OCI-LY1 (cell line): ENCODE data around the gene TNS3.

Experiments
- H2AFZ ChIP-seq: fragments of 200-600 bp; sonication (generic), shearing (Covaris generic); 2 replicates; pipeline ENCODE4 v1.6.0; 2014; ENCODE audit warnings: antibody characterized with exemption, mild to moderate bottlenecking, low read length
- H3F3A ChIP-seq: fragments of 200-600 bp; sonication (generic), shearing (Covaris generic); 2 replicates; pipeline ENCODE4 v1.6.0; 2014; ENCODE audit warnings: mild to moderate bottlenecking, antibody characterized with exemption, low read length, moderate library complexity; ENCODE audit not compliant: insufficient read depth
- H3K27ac ChIP-seq: fragments of 200-600 bp; sonication (generic); 2 replicates; pipeline ENCODE4 v1.5.1; 2014; ENCODE audit warnings: low read length, mixed run types, mild to moderate bottlenecking, low read depth; ENCODE audit not compliant: poor library complexity, severe bottlenecking
- H3K27me3 ChIP-seq: fragments of 200-600 bp; sonication (generic); 2 replicates; pipeline ENCODE4 v1.6.0; 2014; ENCODE audit warnings: antibody characterized with exemption, mild to moderate bottlenecking, low read length, moderate library complexity; ENCODE audit not compliant: insufficient read depth
- H3K36me3 ChIP-seq: fragments of 200-600 bp; sonication (generic); 2 replicates; pipeline ENCODE4 v1.6.1; 2014; ENCODE audit warnings: mild to moderate bottlenecking, antibody characterized with exemption, low read length, moderate library complexity, mixed read lengths; ENCODE audit not compliant: insufficient read depth
- H3K4me1 ChIP-seq: fragments of 200-600 bp; sonication (generic); 2 replicates; pipeline ENCODE4 v1.5.1; 2014; ENCODE audit warnings: mild to moderate bottlenecking, low read length, moderate library complexity; ENCODE audit not compliant: insufficient read depth, severe bottlenecking
- H3K4me2 ChIP-seq: fragments of 200-600 bp; sonication (generic), shearing (Covaris generic); 2 replicates; pipeline ENCODE4 v1.6.1; 2014; ENCODE audit warnings: low read length
- H3K4me3 ChIP-seq: fragments of 200-600 bp; sonication (generic); 2 replicates; pipeline ENCODE4 v1.5.1; 2014; ENCODE audit warnings: low read length, low read depth, mild to moderate bottlenecking, mixed read lengths; ENCODE audit not compliant: poor library complexity, severe bottlenecking
- H3K79me2 ChIP-seq: fragments of 200-600 bp; shearing (Covaris generic); 2 replicates; pipeline ENCODE4 v1.6.1; 2016; ENCODE audit warnings: mixed run types, low read length, mixed read lengths; ENCODE audit not compliant: insufficient read depth
- H3K9ac ChIP-seq: fragments of 200-600 bp; sonication (generic), shearing (Covaris generic); 2 replicates; pipeline ENCODE4 v1.6.1; 2014; ENCODE audit warnings: mild to moderate bottlenecking, low read length, mixed read lengths
- H3K9me2 ChIP-seq: fragments of 200-600 bp; sonication (generic), shearing (Covaris generic); 2 replicates; pipeline ENCODE4 v1.6.1; 2014; ENCODE audit warnings: low read depth, mild to moderate bottlenecking, low read length, mixed read lengths
- H3K9me3 ChIP-seq: fragments of 200-600 bp; shearing (Covaris generic); 2 replicates; pipeline ENCODE4 v1.6.1; 2014; ENCODE audit warnings: low read length, mixed read lengths
- H4K20me1 ChIP-seq: fragments of 200-600 bp; sonication (generic), shearing (Covaris generic); 2 replicates; pipeline ENCODE4 v1.6.0; 2016; ENCODE audit warnings: mild to moderate bottlenecking, low read length; ENCODE audit not compliant: insufficient read depth
- CTCF ChIP-seq: fragments of 200-600 bp; sonication (generic), shearing (Covaris generic); IDR thresholded peaks from 2 replicates; pipeline ENCODE4 v1.5.1; 2017; ENCODE audit warnings: mild to moderate bottlenecking, antibody characterized with exemption, low read length, moderate library complexity, mixed read lengths
- EZH2 ChIP-seq: fragments of 200-600 bp; sonication (generic), shearing (Covaris generic); IDR thresholded peaks from 2 replicates; pipeline ENCODE4 v1.8.0; 2017; ENCODE audit warnings: borderline replicate concordance, mixed run types, mild to moderate bottlenecking, antibody characterized with exemption, low read length, moderate library complexity, mixed read lengths

TNS3 gene

DNA sequence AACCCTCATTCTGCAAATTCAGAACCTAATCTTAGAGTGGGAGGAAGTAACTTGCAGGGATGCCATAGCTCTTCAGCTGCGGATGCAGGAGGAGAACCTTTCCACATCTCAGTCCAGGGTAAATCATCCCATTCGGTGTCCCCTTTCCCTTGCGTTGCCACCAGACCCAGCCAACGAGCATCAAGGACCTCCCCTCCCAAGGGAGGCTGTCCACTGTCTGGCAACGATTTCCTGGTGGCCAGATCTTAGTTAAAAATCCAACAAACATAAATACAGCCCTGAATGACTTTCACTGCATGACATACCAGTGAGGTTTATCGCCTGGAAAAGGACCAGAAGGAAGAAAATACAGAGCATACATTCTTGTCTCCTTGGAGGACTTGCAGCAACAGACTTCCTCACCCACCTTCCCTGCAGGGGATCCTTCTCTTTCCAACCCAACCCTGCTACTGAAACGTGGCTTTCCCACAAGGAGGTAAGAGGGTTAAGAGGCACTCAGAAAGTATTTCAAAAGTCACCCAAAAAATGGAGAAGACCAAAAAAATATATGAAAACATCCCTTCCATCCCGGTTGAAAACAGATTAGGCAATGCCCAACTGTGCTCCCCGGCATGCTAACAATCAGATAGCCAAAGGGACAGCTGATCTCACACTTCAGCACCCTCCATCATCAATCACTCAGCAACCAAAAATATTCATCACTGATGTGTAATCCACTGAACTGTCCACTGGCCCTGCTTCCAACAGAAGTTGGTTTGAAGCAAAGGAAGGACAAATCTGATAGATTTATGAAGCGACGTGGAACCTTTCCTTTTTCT is 206.6 kb downstream of the TNS3 start:
- Histone ChIP-seq H3F3A (no peaks in the 10 kb centered on the region), H3K9me3 (no peaks in the 10 kb centered on the region), H3K27ac (no peak overlapping the region), H3K4me2 (no peak overlapping the region), H3K79me2 (no peaks in the 10 kb centered on the region), H2AFZ (no peak overlapping the region), H3K27me3 (no peaks in the 10 kb centered on the region), H3K4me1 (peaks cover 16% of the 10 kb centered on the region), H3K9ac (no peak overlapping the region), H3K4me3 (no peak overlapping the region), H3K36me3 (peaks cover 61% of the 10 kb centered on the region), H3K9me2 (no peaks in the 10 kb centered on the region), H4K20me1 (no peaks in the 10 kb centered on the region)
- TF ChIP-seq EZH2 (no peak), CTCF (no peak)

DNA sequence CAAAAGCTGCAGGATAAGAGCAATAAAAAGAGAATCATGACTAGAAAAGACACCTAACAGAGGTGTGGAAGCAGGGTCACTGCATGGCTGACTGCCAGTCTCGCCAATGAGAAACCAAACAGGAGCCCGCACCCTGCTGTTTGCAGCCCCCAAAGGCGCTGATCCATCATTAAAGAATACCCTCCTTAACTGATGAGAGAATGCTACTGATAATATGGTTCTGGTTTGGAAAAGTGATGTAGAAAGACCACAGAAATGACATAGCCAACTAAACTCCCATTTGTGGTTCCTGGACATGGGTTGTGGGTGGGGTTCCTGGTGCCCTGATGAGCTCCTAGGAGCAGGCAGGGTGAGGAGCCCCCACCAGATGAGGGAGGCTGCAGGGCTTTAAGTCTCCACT is 207.4 kb downstream of the TNS3 start:
- peaks cover 66% of the 10 kb centered on the region for H3K36me3 ChIP-seq
- no peaks in the 10 kb centered on the region for H4K20me1 ChIP-seq
- H2AFZ ChIP-seq, result no peak overlapping the region
- H3K4me2 ChIP-seq, result no peak overlapping the region
- H3K27me3 ChIP-seq, result no peaks in the 10 kb centered on the region
- H3K4me3 ChIP-seq, result no peak overlapping the region
- no peaks in the 10 kb centered on the region for H3K9me3 ChIP-seq
- TF ChIP-seq EZH2 (no peak), CTCF (no peak)
- no peaks in the 10 kb centered on the region for H3K9me2 ChIP-seq
- no peak overlapping the region for H3K9ac ChIP-seq
- no peaks in the 10 kb centered on the region for H3F3A ChIP-seq
- peak overlapping the region; percentile 63 for H3K27ac ChIP-seq
- no peaks in the 10 kb centered on the region for H3K79me2 ChIP-seq
- H3K4me1 ChIP-seq, result peaks cover 16% of the 10 kb centered on the region

DNA sequence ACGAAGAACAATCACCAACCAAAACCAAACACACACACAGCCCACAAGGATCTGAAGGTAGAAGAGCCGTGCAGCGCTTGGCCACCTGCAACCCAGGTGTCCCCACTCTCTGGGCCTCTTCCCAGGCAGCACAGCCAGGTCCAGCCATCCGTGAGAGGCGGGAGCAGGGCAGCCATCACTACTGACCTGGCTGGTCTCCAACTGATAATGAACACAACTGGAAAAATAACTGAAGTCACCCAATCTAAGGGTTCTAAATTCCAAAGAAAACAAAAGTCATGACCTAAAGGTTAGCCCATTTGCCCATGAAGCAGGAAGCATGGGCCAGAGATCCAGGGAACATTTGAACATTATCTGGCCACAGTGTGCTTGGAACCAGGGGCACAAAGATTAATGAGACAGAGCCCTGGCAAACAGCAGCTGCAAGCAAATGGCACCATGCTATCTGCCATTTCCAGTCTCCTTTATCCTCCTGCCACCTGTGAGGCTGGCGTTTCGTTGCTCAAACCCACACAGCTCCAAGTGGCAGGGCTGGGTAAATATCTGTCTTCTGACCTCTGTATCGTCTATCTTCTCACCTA is 207.9 kb downstream of the TNS3 start:
- H3K4me1 ChIP-seq, result peaks cover 16% of the 10 kb centered on the region
- H3K27ac ChIP-seq, result peak overlapping the region; percentile 63
- no peak overlapping the region for H3K4me3 ChIP-seq
- no peak overlapping the region for H2AFZ ChIP-seq
- H3K36me3 ChIP-seq, result peaks cover 69% of the 10 kb centered on the region
- H3F3A ChIP-seq, result no peaks in the 10 kb centered on the region
- H3K9me3 ChIP-seq, result no peaks in the 10 kb centered on the region
- no peaks in the 10 kb centered on the region for H3K79me2 ChIP-seq
- H4K20me1 ChIP-seq, result no peaks in the 10 kb centered on the region
- no peaks in the 10 kb centered on the region for H3K9me2 ChIP-seq
- no peak for TF ChIP-seq CTCF
- no peak overlapping the region; the same call in 1 of the 2 replicates for H3K4me2 ChIP-seq
- no peak overlapping the region for H3K9ac ChIP-seq
- H3K27me3 ChIP-seq, result no peaks in the 10 kb centered on the region
